SK-N-SH (cell line): ENCODE measurements around the gene BAHCC1. TPM values are rescaled to one million over a fixed set of nuclear protein-coding genes. Genes with fewer than 3 reads are reported as not detected.

Experiments
- CTCF ChIA-PET: fragments of 300-600, 350-600 bp; formaldehyde crosslinking; extraction: SDS; loops from one replicate; lab custom pipeline; 2021; lab: Yijun Ruan, JAX
- POLR2A ChIA-PET: fragments of 350-600 bp; sonication (Branson Sonifier 250); formaldehyde crosslinking; extraction: SDS; loops from one replicate; lab custom pipeline; 2020; ENCODE audit warnings: antibody characterized with exemption, inconsistent platforms; lab: Yijun Ruan, JAX
- DNase-seq: peaks from one replicate; pipeline ENCODE4 v3.0.0; 2012
- H2AFZ ChIP-seq: fragments of 200-600 bp; sonication (generic); 2 replicates; pipeline ENCODE4 v1.8.1; 2016; ENCODE audit warnings: antibody characterized with exemption, mild to moderate bottlenecking, low read depth
- H3F3A ChIP-seq: fragments of 200-600 bp; sonication (generic); replicated peaks from 2 replicates; pipeline ENCODE3; 2016; ENCODE audit warnings: antibody characterized with exemption, mild to moderate bottlenecking; ENCODE audit not compliant: insufficient read depth
- H3K27ac ChIP-seq, 2 experiments: fragments of 200-500 bp in 1 of 2; fragments of 200-600 bp in 1 of 2; sonication (Bioruptor generic) in 1 of 2; sonication (generic), shearing (Covaris generic) in 1 of 2; 2 replicates each; pipeline versions ENCODE4 v1.5.1 to v1.6.1; 2014 to 2016; ENCODE audit warnings: low read depth in 2 of 2, inconsistent platforms in 1 of 2, low read length in 1 of 2, mild to moderate bottlenecking in 1 of 2, mixed read lengths in 1 of 2
- H3K27me3 ChIP-seq: fragments of 200-600 bp; sonication (generic), shearing (Covaris generic); 2 replicates; pipeline ENCODE4 v1.6.1; 2016; ENCODE audit warnings: mixed run types; ENCODE audit not compliant: insufficient read depth
- H3K36me3 ChIP-seq, 2 experiments: fragments of 200-500 bp in 1 of 2; fragments of 200-600 bp in 1 of 2; sonication (Bioruptor generic) in 1 of 2; sonication (generic) in 1 of 2; replicated peaks in 1 of 2; 2 replicates each; pipeline versions ENCODE3 to v1.5.1; 2014 to 2016; ENCODE audit warnings: low read length in 1 of 2, mild to moderate bottlenecking in 1 of 2; ENCODE audit not compliant: insufficient read depth in 2 of 2, control insufficient read depth in 1 of 2
- H3K4me1 ChIP-seq, 2 experiments: fragments of 200-500 bp in 1 of 2; fragments of 200-600 bp in 1 of 2; sonication (Bioruptor generic) in 1 of 2; sonication (generic), shearing (Covaris generic) in 1 of 2; 2 replicates each; pipeline versions ENCODE4 v1.5.1 to v1.6.1; 2014 to 2016; ENCODE audit warnings: low read depth in 1 of 2, low read length in 1 of 2, mixed run types in 1 of 2; ENCODE audit not compliant: insufficient read depth in 2 of 2, control insufficient read depth in 1 of 2
- H3K4me2 ChIP-seq: fragments of 200-600 bp; sonication (generic), shearing (Covaris generic); 2 replicates; pipeline ENCODE4 v1.6.1; 2017; ENCODE audit warnings: mixed run types
- H3K4me3 ChIP-seq, 2 experiments: fragments of 200-500 bp in 1 of 2; fragments of 200-600 bp in 1 of 2; sonication (Bioruptor generic) in 1 of 2; sonication (generic), shearing (Covaris generic) in 1 of 2; 2 replicates each; pipeline versions ENCODE4 v1.5.1 to v1.8.1; 2014 to 2016; ENCODE audit warnings: low read depth in 2 of 2, inconsistent platforms in 1 of 2, low read length in 1 of 2, mild to moderate bottlenecking in 1 of 2, mixed read lengths in 1 of 2, moderate library complexity in 1 of 2
- H3K79me2 ChIP-seq: fragments of 200-600 bp; sonication (generic); 2 replicates; pipeline ENCODE4 v1.8.1; 2017; ENCODE audit warnings: mild to moderate bottlenecking; ENCODE audit not compliant: insufficient read depth
- H3K9ac ChIP-seq: fragments of 200-600 bp; sonication (generic); 2 replicates; pipeline ENCODE4 v1.6.1; 2017; ENCODE audit warnings: mixed run types
- H3K9me2 ChIP-seq: fragments of 200-600 bp; sonication (generic); 2 replicates; pipeline ENCODE4 v1.6.1; 2017; ENCODE audit warnings: mixed run types
- H3K9me3 ChIP-seq: fragments of 200-600 bp; sonication (generic); 2 replicates; pipeline ENCODE4 v1.6.1; 2017; ENCODE audit warnings: mixed run types, mild to moderate bottlenecking, moderate library complexity
- H4K20me1 ChIP-seq: fragments of 200-600 bp; sonication (generic); 2 replicates; pipeline ENCODE4 v1.6.1; 2017; ENCODE audit warnings: mild to moderate bottlenecking, mixed run types; ENCODE audit not compliant: insufficient read depth
- CHD2 ChIP-seq: fragments of 150-350 bp; IDR thresholded peaks from 2 replicates; pipeline ENCODE4 v1.6.1; 2018; ENCODE audit warnings: low read length; ENCODE audit not compliant: partially characterized antibody
- ELF1 ChIP-seq: IDR thresholded peaks from 2 replicates; pipeline ENCODE4 v1.4.0; 2012
- FOSL2 ChIP-seq: IDR thresholded peaks from 2 replicates; pipeline ENCODE4 v1.4.0; 2012; ENCODE audit warnings: low read depth, mild to moderate bottlenecking, moderate library complexity, borderline replicate concordance
- FOXJ3 ChIP-seq: sonication (generic); formaldehyde crosslinking; IDR thresholded peaks from 2 replicates; pipeline ENCODE4 v1.5.1; 2020; ENCODE audit warnings: mild to moderate bottlenecking, missing genetic modification reagents
- FOXM1 ChIP-seq: IDR thresholded peaks from 2 replicates; pipeline ENCODE4 v1.4.0; 2012; ENCODE audit warnings: low read depth, mild to moderate bottlenecking
- GABPA ChIP-seq: IDR thresholded peaks from 2 replicates; pipeline ENCODE4 v1.4.0; 2012; ENCODE audit warnings: low read depth, mild to moderate bottlenecking
- JUND ChIP-seq: IDR thresholded peaks from 2 replicates; pipeline ENCODE4 v1.4.0; 2012
- MEF2A ChIP-seq: IDR thresholded peaks from 2 replicates; pipeline ENCODE4 v1.4.0; 2012; ENCODE audit warnings: low read depth, borderline replicate concordance
- MXI1 ChIP-seq: IDR thresholded peaks from 2 replicates; pipeline ENCODE4 v1.6.1; 2012; ENCODE audit warnings: mild to moderate bottlenecking, low read depth, low read length, improper control_type of control experiment
- NFIC ChIP-seq: IDR thresholded peaks from 2 replicates; pipeline ENCODE4 v1.4.0; 2012; ENCODE audit warnings: borderline replicate concordance
- NRF1 ChIP-seq: IDR thresholded peaks from 2 replicates; pipeline ENCODE4 v1.6.1; 2012; ENCODE audit warnings: low read depth, mild to moderate bottlenecking, low read length
- POLR2AphosphoS5 ChIP-seq: IDR thresholded peaks from 2 replicates; pipeline ENCODE4 v1.6.1; 2012; ENCODE audit warnings: low read depth, low read length
- RFX5 ChIP-seq: IDR thresholded peaks from 2 replicates; pipeline ENCODE4 v1.6.1; 2012; ENCODE audit warnings: mild to moderate bottlenecking, improper control_type of control experiment, low read length
- SMC3 ChIP-seq: IDR thresholded peaks from 2 replicates; pipeline ENCODE4 v1.6.1; 2012; ENCODE audit warnings: low read depth, low read length, improper control_type of control experiment
- TCF12 ChIP-seq: IDR thresholded peaks from 2 replicates; pipeline ENCODE4 v1.4.0; 2012
- TEAD4 ChIP-seq: IDR thresholded peaks from 2 replicates; pipeline ENCODE4 v1.4.0; 2012; ENCODE audit warnings: mild to moderate bottlenecking, borderline replicate concordance; ENCODE audit not compliant: insufficient read depth
- YY1 ChIP-seq: IDR thresholded peaks from 2 replicates; pipeline ENCODE4 v1.4.0; 2012; ENCODE audit warnings: low read depth, mild to moderate bottlenecking
- ZBTB33 ChIP-seq: IDR thresholded peaks from 2 replicates; pipeline ENCODE4 v1.4.0; 2012; ENCODE audit warnings: low read depth, borderline replicate concordance
- WGBS: methylation state at CpG from one replicate; pipeline ENCODE4 v1.1.6; 2017; ENCODE audit warnings: low lambda C conversion rate; 5-methylcytosine and 5-hydroxymethylcytosine counted together
- polyA plus RNA-seq, 3 experiments: library from polyadenylated mRNA; depleted of rRNA; stranded (reverse); fragments of >200 nt; gene quantifications; 2 replicates each; pipeline ENCODE4 v1.2.3, GENCODE V29; 2012
- TF ChIP-seq, protein P1 (sequence below): fragments of 150-350 bp; IDR thresholded peaks from 2 replicates; pipeline ENCODE4 v1.6.1; 2017; ENCODE audit warnings: antibody characterized with exemption, low read length, low read depth, borderline replicate concordance
- TF ChIP-seq, protein P2 (sequence below): fragments of 150-350 bp; IDR thresholded peaks from 2 replicates; pipeline ENCODE4 v1.6.1; 2016; ENCODE audit warnings: mild to moderate bottlenecking, low read depth, low read length
- TF ChIP-seq, protein P3 (sequence below): IDR thresholded peaks from 2 replicates; pipeline ENCODE4; 2012

Gene BAHCC1
- polyA plus RNA-seq, 1 of the 3 experiments (the other 2 are of a cell fraction), result 6.4 TPM

GRCh38 chr17:81418710-81419318 is 23.6 kb downstream of the BAHCC1 start:
- Histone ChIP-seq H3K9ac (peak overlapping the region; percentile 75; the same call in 1 of the 2 replicates), H3F3A (peaks cover 37% of the 10 kb centered on the region), H3K36me3 (no peaks in the 10 kb centered on the region), H3K4me3 (0 out of 4 replicates have a peak overlapping the region, but pooled peaks of 1 of the 2 experiments have one; percentile 28), H3K4me1 (peaks cover 61 to 68% of the 10 kb centered on the region in 2 experiments; a peak in 3 of 4 replicates), H3K9me2 (no peaks in the 10 kb centered on the region), H2AFZ (no peak overlapping the region; the same call in 1 of the 2 replicates), H3K4me2 (peak overlapping the region; percentile 75), H3K27ac (peak overlapping the region; percentile 78 to 100), H3K9me3 (no peaks in the 10 kb centered on the region), H3K27me3 (no peaks in the 10 kb centered on the region), H3K79me2 (peaks cover 8% of the 10 kb centered on the region; the same call in 1 of the 2 replicates), H4K20me1 (no peaks in the 10 kb centered on the region)
- no peak for DNase-seq
- TF ChIP-seq NRF1 (no peak), FOXJ3 (no peak), SMC3 (no peak), NFIC (no peak), CHD2 (no peak), TCF12 (no peak), RFX5 (no peak), ELF1 (no peak), FOSL2 (no peak), YY1 (no peak), FOXM1 (no peak), POLR2AphosphoS5 (no peak)
- TF ChIP-seq, protein P1, sequence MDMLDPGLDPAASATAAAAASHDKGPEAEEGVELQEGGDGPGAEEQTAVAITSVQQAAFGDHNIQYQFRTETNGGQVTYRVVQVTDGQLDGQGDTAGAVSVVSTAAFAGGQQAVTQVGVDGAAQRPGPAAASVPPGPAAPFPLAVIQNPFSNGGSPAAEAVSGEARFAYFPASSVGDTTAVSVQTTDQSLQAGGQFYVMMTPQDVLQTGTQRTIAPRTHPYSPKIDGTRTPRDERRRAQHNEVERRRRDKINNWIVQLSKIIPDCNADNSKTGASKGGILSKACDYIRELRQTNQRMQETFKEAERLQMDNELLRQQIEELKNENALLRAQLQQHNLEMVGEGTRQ, result no peak
- TF ChIP-seq, protein P2, sequence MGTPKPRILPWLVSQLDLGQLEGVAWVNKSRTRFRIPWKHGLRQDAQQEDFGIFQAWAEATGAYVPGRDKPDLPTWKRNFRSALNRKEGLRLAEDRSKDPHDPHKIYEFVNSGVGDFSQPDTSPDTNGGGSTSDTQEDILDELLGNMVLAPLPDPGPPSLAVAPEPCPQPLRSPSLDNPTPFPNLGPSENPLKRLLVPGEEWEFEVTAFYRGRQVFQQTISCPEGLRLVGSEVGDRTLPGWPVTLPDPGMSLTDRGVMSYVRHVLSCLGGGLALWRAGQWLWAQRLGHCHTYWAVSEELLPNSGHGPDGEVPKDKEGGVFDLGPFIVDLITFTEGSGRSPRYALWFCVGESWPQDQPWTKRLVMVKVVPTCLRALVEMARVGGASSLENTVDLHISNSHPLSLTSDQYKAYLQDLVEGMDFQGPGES, result no peak
- WGBS, result 72% methylated on average over 14 of the region's 14 CpGs
- CTCF ChIA-PET, result interaction anchor here (0.7 to 3.9 kb wide), 8 partner anchors 10 to 127 kb away, joined by 3 to 14 read pairs (median 6); no protein-coding TSS in a partner anchor
- POLR2A ChIA-PET, result interaction anchor here (0.8 to 2.4 kb wide), 8 partner anchors 10 to 109 kb away, joined by 3 to 19 read pairs (median 4); partner anchors contain the start of gene BAHCC1

DNA sequence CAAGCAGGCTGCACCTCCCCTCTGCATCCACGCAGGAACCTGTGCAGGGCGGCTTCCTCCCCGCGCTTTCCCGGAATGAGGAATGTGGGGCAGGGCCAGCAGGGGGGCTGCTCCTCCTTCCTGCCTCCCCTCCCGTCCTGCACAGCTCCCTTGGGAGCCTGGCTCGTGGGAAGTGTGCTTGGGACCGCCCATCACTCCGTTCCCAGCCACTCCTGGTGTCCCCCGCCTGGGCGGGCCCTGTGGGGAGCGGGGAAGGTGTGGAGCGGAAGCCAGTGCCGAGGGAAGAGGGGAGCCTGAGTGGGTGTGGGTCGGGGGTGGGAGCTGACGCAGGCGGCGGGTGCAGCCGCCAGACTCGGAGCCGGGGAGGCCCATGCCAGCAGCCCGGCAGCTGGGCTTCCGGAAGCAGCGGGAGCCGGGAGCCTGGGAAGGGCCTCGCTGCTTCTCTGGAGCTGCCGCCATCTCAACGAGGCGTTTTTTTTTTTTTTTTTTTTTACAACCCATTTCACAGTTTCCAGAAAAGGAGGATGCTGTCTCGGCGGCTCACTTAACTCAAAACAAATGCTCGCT is 24.1 kb downstream of the BAHCC1 start:
- Histone ChIP-seq H3K9me3 (no peaks in the 10 kb centered on the region), H3K27me3 (no peaks in the 10 kb centered on the region), H3K9me2 (no peaks in the 10 kb centered on the region), H3K27ac (peak overlapping the region; percentile 78 to 100), H3K4me1 (peaks cover 62 to 71% of the 10 kb centered on the region in 2 experiments; a peak in 3 of 4 replicates), H3K4me2 (peak overlapping the region; percentile 75), H3F3A (peaks cover 37% of the 10 kb centered on the region), H2AFZ (peak overlapping the region; percentile 24; the same call in 1 of the 2 replicates), H3K4me3 (peak overlapping the region; percentile 28), H3K79me2 (peaks cover 8% of the 10 kb centered on the region; the same call in 1 of the 2 replicates), H4K20me1 (no peaks in the 10 kb centered on the region), H3K9ac (peak overlapping the region; percentile 75), H3K36me3 (no peaks in the 10 kb centered on the region)
- peak; percentile 95 for DNase-seq
- WGBS, result 3% methylated on average over 25 of the region's 32 CpGs
- POLR2A ChIA-PET, result interaction anchor here (0.7 to 2.4 kb wide), 10 partner anchors 10 to 110 kb away, joined by 3 to 19 read pairs (median 4); partner anchors contain the start of gene BAHCC1
- CTCF ChIA-PET, result interaction anchor here (0.7 to 3.9 kb wide), 5 partner anchors 21 to 128 kb away, joined by 3 to 14 read pairs (median 11); no protein-coding TSS in a partner anchor
- TF ChIP-seq CHD2 (no peak), ZBTB33 (no peak), JUND (no peak), RFX5 (no peak), TEAD4 (0 out of 2 replicates have a peak, but pooled peaks have one; percentile 32), MXI1 (0 out of 2 replicates have a peak, but pooled peaks have one; percentile 25), MEF2A (no peak), GABPA (no peak)
- TF ChIP-seq, protein P2, result no peak
- TF ChIP-seq, protein P3, sequence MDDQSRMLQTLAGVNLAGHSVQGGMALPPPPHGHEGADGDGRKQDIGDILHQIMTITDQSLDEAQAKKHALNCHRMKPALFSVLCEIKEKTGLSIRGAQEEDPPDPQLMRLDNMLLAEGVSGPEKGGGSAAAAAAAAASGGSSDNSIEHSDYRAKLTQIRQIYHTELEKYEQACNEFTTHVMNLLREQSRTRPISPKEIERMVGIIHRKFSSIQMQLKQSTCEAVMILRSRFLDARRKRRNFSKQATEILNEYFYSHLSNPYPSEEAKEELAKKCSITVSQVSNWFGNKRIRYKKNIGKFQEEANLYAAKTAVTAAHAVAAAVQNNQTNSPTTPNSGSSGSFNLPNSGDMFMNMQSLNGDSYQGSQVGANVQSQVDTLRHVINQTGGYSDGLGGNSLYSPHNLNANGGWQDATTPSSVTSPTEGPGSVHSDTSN, result no peak; the same call in 1 of the 2 replicates
